TTC549 (cell line): ENCODE results near the gene ZBTB16.

ENCODE experiments used
- FAIRE-seq: peaks from 2 replicates; lab custom pipeline; 2012; peaks lifted over from hg19 to GRCh38; lab: Jason Lieb, UNC

ZBTB16 gene

DNA sequence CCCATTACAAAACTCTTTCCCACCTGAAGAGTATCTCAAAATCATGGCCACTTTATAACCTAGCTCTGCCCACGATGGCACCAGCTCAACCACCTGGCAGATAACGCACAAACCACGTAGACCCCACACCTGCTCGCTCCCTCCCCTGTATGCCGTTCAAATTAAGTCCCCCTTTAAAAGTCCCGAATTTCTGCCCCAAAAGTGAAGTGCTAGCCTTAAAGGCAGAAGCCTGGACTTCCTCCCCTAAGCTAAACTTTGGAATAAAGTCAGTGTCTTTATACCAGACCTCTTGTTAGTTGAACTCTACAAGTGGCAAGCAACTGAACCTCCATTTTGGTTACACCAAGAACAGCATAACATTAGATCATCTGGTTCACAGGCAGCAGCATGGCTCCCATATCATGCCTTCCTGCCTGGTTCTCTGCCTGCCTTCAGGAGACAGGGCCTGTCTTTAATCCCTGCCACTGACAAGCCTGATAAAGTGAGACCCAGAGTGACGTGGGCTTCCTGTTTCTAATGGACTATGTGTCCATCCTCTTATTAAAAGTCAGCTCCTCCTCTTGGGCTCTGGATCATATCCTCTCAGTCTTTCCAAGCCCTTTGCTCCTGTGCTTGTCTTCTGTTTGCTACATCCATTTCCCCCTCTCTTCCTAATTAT lies 204.1 kb downstream of the ZBTB16 start:
- no peak for FAIRE-seq

- no peak for FAIRE-seq
Observed at GRCh38 chr11:114264381-114264780, 204.9 kb downstream of the ZBTB16 start.

DNA sequence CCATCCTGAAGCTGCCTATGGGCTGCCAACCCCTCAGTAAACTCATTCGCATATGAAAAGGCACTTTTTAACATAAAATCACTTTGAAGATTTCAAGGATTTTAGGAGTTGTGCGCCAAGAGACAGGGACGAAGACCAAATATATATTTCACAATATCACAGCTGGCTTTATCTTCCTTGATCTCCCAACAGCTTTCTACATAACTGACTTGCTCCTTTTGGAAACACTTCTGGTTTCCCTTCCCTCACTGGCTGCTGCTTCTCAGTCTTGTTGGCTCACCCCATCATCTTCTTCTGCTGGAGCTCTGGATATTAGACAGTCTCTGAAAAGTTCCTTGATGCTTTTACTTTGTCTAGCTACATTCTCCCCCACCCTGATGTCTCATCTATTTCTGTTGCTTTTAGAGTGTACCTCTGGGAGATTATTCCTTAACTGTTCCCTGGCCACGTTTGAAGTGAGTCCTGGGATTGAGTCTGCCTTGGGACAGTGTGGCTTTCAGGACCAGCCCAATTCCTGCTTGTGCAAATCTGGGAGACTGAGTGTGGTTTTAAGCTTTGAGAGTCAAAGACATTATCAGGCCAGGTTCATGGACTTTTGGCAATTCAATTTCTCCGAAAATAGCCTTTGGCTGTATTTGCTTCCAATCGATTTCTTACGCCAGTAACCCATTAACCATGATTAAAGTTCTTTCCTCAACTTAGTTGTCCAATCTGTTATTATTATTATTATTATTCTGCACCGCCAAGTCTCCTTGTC lies 205.8 kb downstream of the ZBTB16 start:
- no peak for FAIRE-seq

DNA sequence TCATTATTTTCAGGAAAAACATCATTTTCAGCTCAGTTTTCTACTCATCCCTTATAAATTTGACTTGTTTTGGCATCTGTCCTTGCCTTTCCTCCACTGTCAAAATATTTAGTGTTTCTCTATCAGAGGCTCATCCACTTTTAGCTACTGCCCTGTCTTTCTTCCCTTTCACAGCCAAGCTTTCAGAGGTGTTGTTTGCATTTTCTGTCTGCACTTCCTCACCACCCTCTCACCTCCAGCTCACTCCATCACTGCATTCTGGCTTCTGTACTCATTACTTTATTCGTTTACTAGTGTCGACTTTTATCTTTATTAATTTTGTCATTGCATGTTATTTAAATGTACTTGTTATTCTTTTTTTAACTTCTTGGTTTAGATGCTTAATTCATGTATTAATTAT lies 210.0 kb downstream of the ZBTB16 start:
- FAIRE-seq: no peak

GRCh38 chr11:114270531-114271270 lies 211.2 kb downstream of the ZBTB16 start:
- FAIRE-seq: no peak

DNA sequence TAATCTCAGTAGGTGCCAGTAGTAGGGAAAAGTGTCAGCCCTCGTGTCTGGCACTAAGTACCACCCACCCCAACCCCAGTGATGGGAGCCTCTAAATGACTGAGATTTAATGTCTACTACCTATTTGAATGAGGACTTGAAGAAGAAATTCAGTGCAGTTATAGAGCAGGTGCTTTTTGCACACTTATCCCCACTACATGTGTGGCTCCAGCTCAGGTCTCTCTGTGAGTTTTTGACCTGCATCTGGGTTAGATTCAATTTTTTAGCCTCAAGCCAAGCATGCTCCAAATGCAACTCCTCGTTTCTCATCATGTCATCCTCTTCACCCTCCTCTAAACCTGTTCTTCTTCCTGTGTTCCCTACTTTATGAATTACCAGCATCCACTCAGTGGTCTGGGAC lies 211.8 kb downstream of the ZBTB16 start:
- no peak for FAIRE-seq

- FAIRE-seq: no peak
Observed at GRCh38 chr11:114272311-114272710, 212.8 kb downstream of the ZBTB16 start.

- FAIRE-seq: no peak
Observed at GRCh38 chr11:114273071-114273470, 213.6 kb downstream of the ZBTB16 start.

DNA sequence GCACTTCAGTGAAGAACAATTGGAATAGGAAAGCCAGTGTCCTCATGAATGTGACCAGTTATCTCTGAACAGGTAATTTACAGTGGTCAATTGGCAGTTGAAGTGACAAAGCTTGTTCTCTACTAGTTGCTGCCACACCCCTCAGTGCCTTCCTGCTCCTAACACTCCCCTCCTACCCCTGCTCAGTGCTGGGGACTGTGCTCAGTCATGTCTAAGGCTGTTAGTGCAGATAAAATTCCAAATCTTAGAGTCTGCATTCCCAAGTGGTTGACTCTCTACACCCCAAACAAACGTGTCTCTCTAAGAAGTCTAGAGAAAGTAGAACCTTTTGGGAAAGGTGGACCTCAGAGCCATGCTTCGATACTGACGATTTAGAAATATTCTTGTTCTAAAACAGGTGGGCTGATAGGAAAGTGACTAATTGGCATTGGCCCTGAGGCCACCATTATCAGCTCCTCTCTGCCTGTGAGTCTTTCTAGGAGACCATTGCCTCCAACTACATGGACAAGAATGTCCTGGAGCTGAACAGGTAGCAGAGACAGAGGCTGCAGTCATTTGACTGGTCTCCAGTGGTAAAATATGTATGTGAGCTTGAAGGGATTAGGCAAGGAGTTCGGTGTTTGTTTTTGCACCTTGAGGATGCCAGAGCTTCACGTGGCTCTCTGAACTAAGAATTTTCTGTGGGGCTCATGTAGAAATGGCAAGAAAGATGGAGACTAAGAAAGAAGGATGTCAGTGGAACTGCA lies 214.6 kb downstream of the ZBTB16 start:
- FAIRE-seq: no peak

- no peak for FAIRE-seq
Observed at GRCh38 chr11:114274637-114275036, 215.1 kb downstream of the ZBTB16 start.

GRCh38 chr11:114275280-114275679 lies 215.8 kb downstream of the ZBTB16 start:
- no peak for FAIRE-seq

DNA sequence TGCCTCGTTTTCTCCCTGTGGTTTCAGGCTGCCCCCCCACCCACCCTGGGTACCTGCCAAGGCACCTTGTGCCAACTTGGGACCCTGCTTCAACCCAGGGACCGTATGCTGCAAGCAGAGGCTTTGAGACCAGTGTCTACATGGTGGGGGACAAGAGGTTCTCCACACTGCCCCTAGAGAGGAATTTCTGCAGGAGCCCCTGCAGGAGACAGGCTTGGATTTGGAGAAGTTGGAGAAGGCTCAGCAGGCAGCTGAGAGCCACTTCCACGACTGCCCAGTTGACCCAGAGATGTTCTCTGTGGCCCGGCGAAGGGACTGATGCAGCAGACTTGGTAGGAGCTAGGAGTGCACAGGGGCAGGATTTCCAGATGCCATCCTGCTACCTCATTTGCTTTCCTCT lies 216.6 kb downstream of the ZBTB16 start:
- no peak for FAIRE-seq

DNA sequence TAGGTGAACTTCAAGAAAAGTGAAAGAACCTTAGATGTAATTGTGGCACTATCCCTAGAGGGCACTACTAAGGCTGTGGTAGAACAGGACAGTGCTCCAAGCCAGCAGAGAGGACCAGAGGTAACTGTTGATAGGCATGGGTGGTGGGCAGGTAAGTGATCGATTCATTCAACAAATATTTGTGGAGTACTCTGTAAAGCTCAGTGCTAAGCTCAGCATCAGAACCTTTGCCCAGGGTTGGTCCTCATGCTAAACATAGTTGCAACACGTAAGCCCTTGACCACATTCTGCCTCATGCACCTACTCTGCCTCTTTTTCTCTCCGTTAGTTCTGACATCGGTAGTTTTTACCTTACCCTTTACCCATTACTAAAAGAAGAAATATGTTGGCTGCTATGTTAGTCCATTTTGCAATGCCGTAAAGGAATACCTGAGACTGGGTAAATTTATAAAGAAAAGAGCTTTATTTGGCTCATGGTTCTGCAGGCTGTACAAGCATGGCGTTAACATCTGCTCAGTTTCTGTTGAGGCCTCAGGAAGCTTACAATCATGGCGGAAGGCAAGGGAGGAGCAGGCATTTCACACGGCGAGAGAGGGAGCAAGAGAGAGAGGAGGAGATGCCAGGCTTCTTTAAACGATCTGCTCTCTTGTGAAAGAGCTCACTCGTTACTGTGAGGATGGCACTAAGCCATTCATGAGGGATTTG lies 218.3 kb downstream of the ZBTB16 start:
- FAIRE-seq: no peak

GRCh38 chr11:114278342-114279065 lies 219.0 kb downstream of the ZBTB16 start:
- FAIRE-seq: no peak

DNA sequence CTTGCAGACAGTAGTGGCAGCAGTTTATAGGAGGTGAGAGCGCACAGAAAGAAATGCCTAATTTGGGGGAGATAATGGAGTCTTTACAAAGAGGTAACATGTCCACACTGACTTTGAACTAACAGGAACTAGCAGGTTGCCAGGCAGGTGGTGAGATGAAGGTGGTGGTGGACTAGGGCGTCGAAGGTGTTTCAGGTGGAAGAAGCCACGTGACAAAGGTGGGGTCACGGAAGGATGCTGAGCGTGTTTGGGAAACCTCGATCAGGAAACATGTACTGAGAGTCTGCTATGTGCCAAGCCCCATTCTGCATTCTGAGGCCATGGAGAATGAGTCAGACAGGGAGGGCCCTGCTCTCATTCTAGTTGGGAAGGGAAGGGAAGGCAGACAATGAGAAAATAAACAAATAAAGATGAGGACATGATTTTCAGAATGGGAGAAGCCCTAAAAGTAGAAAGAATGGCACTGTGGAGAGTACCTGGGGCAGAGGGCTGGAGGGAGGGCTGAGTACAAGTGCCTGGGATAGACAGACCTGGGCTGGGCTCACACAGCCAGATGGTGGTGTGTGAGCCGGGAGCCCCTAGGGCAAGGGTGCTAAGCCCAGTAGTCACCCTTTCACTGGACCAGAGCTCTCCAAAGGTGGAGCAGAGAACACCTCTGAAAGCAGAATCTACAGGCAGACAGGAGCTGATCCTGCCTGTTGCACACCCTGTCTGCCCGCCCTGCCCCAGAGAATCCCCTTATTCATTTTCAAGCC lies 220.5 kb downstream of the ZBTB16 start:
- no peak for FAIRE-seq

GRCh38 chr11:114280696-114281095 lies 221.2 kb downstream of the ZBTB16 start:
- no peak for FAIRE-seq

DNA sequence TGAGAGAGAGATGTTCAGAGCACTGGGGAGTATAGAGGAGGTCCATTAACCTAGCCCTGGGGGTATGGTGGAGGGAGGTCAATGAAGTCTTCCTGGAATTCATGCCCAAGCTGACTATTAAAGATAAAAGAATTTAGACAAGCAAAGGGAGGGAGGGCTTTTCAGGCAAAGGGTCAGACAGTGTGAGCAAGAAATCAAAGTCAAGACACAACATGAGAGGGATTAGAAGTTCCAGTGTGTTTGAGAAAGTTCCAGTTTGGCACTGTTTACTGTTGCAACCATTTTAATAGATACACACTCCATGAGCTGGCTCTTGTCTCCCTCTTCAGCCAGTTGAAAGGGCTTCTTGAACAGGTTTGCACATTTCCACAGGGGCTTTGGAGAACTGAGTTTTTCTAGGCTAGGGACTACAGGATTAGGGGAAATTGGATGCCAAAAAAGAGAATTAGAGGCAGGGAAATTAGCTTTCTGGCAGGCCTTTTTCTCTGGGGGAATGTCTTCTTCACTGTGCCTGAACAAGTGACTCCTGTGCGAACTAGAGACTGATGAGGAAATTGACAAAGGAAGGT lies 222.0 kb downstream of the ZBTB16 start:
- FAIRE-seq: no peak

- FAIRE-seq: no peak
Observed at GRCh38 chr11:114282488-114282887, 223.0 kb downstream of the ZBTB16 start.

- no peak for FAIRE-seq
Observed at GRCh38 chr11:114283422-114283821, 223.9 kb downstream of the ZBTB16 start.

GRCh38 chr11:114284021-114284420 lies 224.5 kb downstream of the ZBTB16 start:
- no peak for FAIRE-seq
